ENCODE results near the gene TRAPPC2. TPM values are rescaled to one million over a fixed set of nuclear protein-coding genes. Genes with fewer than 3 reads are reported as not detected.

The TRAPPC2 gene
- total RNA-seq, 1 experiment from 2014 or later: 14.6 TPM

GRCh38 chrX:13667919-13668318, 66.5 kb downstream of the TRAPPC2 start:
- no peak overlapping the region for H3K4me3 ChIP-seq
- H3K36me3 ChIP-seq: no peaks in the 10 kb centered on the region
- DNase-seq: no peak
- H3K27me3 ChIP-seq: no peaks in the 10 kb centered on the region
- H3K9me3 ChIP-seq: no peaks in the 10 kb centered on the region

- H3K36me3 ChIP-seq: no peaks in the 10 kb centered on the region
- H3K27me3 ChIP-seq: no peaks in the 10 kb centered on the region
- peak; percentile 30 for DNase-seq
- no peaks in the 10 kb centered on the region for H3K9me3 ChIP-seq
- H3K4me3 ChIP-seq: no peak overlapping the region
Measured at GRCh38 chrX:13666836-13667235, 67.6 kb downstream of the TRAPPC2 start.

- Histone ChIP-seq H3K9me3 (no peaks in the 10 kb centered on the region), H3K4me3 (no peak overlapping the region)
Measured at GRCh38 chrX:13664020-13664419, 70.4 kb downstream of the TRAPPC2 start.

GRCh38 chrX:13662355-13662791, 72.0 kb downstream of the TRAPPC2 start:
- Histone ChIP-seq H3K36me3 (no peaks in the 10 kb centered on the region), H3K27me3 (no peaks in the 10 kb centered on the region), H3K4me3 (peak overlapping the region; percentile 31), H3K9me3 (no peaks in the 10 kb centered on the region)
- DNase-seq: no peak

More at GRCh38 chrX:13664020-13664419, 70.4 kb downstream of the TRAPPC2 start:
- no peak for DNase-seq
- H3K27me3 ChIP-seq: no peaks in the 10 kb centered on the region
- no peaks in the 10 kb centered on the region for H3K36me3 ChIP-seq

Other genes starting within 250 kb of the TRAPPC2 start
- not detected in 2 replicates for gene EGFL6, start 165.0 kb downstream of the TRAPPC2 start, total RNA-seq (2014; rRNA removed; shearing (Covaris generic); ENCODE audit: low replicate concordance)
- 1.5 and 10.0 TPM in 2 replicates for gene TCEANC, start 81.5 kb downstream of the TRAPPC2 start, total RNA-seq (2014; rRNA removed; shearing (Covaris generic); ENCODE audit: low replicate concordance)
- 24.1 and 42.7 TPM in 2 replicates for gene RAB9A, start 45.5 kb downstream of the TRAPPC2 start, total RNA-seq (2014; rRNA removed; shearing (Covaris generic); ENCODE audit: low replicate concordance)
- 9.6 and 38.4 TPM in 2 replicates for gene OFD1, start 128 bp upstream of the TRAPPC2 start, total RNA-seq (2014; rRNA removed; shearing (Covaris generic); ENCODE audit: low replicate concordance)
- gene GPM6B, start 82.5 kb upstream of the TRAPPC2 start, total RNA-seq (2014; rRNA removed; shearing (Covaris generic); ENCODE audit: low replicate concordance): 0.16 TPM in 1 of 2 replicates, not detected in the other